ENCODE results near the gene SYT12.

GRCh38 chr11:67020949-67021348 is 2.0 kb upstream of the SYT12 start:
- TF ChIP-seq CTCF (IDR thresholded peaks at IDR 0.05) = no peak
- TF ChIP-seq POLR2A (IDR thresholded peaks at IDR 0.05) = no peak
- TF ChIP-seq POLR2AphosphoS5 (IDR thresholded peaks at IDR 0.05) = no peak

Data from gastroesophageal sphincter (tissue), 3 donors.